Nephron (organoid): ENCODE data around the gene XKR7.

Source experiments
- H3K27ac Mint-ChIP-seq, 3 experiments: 2 replicates each; pipeline ENCODE4 v1.8.0; 2020; ENCODE audit warnings: mixed read lengths in 3 of 3, mild to moderate bottlenecking in 2 of 3, moderate library complexity in 1 of 3
- H3K27me3 Mint-ChIP-seq: 2 replicates; pipeline ENCODE4 v1.8.0; 2021; ENCODE audit warnings: low read depth, mild to moderate bottlenecking, moderate library complexity, mixed read lengths
- H3K36me3 Mint-ChIP-seq: 2 replicates; pipeline ENCODE4 v1.8.0; 2020; ENCODE audit warnings: low read depth, mixed read lengths
- H3K4me1 Mint-ChIP-seq: 2 replicates; pipeline ENCODE4 v1.8.0; 2020; ENCODE audit warnings: mixed read lengths
- H3K4me3 Mint-ChIP-seq, 3 experiments: 2 replicates each; pipeline ENCODE4 v1.8.0; 2020; ENCODE audit warnings: mild to moderate bottlenecking in 3 of 3, mixed read lengths in 3 of 3, moderate library complexity in 2 of 3
- H3K9me3 Mint-ChIP-seq: 2 replicates; pipeline ENCODE4 v1.8.0; 2020; ENCODE audit warnings: mixed read lengths
- CTCF ChIP-seq, 3 experiments: fragments of 200-600 bp; sonication (generic); IDR thresholded peaks; one replicate each; pipeline ENCODE4 v1.5.0; 2021; ENCODE audit warnings: antibody characterized with exemption in 3 of 3; ENCODE audit not compliant: unreplicated experiment in 3 of 3

Gene XKR7

DNA sequence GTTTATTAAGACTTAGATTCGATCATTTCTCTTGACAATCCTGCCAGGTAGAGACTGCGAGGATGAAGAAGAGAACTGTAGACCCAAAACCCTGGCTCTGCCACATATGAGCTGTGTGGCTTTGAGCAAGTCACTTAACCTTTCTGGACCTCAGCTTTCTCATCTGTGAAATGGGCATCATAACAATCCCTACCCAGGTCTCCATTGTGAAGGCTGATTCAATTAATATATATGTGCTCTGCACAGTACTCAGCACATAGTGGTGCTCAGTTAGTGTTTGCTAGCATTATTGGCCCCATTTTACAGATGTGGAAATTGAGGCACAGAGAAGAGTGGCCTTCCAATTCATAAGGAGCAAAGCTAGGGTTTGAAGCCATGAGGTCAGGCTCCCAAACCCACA is 7.9 kb downstream of the XKR7 start:
- no peak overlapping the region for H3K4me3 Mint-ChIP-seq
- no peak overlapping the region for H3K27ac Mint-ChIP-seq
- H3K4me1 Mint-ChIP-seq: peaks cover 4% of the 10 kb centered on the region
- H3K9me3 Mint-ChIP-seq: no peaks in the 10 kb centered on the region
- no peak for TF ChIP-seq CTCF (IDR thresholded peaks at IDR 0.05; ENCODE audit: unreplicated experiment in 3 of 3)
- H3K36me3 Mint-ChIP-seq: no peaks in the 10 kb centered on the region
- H3K27me3 Mint-ChIP-seq: peaks cover 34% of the 10 kb centered on the region

DNA sequence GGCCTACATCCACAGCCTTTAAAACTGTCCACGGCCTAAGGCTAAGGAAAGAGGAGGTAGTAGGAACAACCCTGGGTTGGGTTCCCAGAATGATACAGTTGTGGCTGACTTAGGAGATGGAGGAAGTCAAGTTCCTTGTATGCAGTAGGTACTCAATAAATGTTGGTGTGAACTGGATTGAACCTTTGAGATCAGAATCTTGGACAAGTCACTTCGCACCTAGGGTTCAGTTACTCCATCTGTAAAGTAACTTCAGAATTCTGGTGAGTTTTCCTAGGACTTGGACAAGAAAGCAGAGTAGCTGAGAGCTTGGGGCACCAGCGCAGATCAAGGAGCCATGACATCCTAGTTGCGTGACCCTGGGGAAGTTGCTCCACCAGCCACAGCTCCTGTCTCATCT is 9.1 kb downstream of the XKR7 start:
- Mint-ChIP-seq H3K9me3 (no peaks in the 10 kb centered on the region), H3K27ac (no peak overlapping the region), H3K4me3 (no peak overlapping the region), H3K36me3 (no peaks in the 10 kb centered on the region), H3K4me1 (peaks cover 4% of the 10 kb centered on the region), H3K27me3 (peaks cover 31% of the 10 kb centered on the region)
- TF ChIP-seq CTCF (IDR thresholded peaks at IDR 0.05; ENCODE audit: unreplicated experiment in 3 of 3): no peak

DNA sequence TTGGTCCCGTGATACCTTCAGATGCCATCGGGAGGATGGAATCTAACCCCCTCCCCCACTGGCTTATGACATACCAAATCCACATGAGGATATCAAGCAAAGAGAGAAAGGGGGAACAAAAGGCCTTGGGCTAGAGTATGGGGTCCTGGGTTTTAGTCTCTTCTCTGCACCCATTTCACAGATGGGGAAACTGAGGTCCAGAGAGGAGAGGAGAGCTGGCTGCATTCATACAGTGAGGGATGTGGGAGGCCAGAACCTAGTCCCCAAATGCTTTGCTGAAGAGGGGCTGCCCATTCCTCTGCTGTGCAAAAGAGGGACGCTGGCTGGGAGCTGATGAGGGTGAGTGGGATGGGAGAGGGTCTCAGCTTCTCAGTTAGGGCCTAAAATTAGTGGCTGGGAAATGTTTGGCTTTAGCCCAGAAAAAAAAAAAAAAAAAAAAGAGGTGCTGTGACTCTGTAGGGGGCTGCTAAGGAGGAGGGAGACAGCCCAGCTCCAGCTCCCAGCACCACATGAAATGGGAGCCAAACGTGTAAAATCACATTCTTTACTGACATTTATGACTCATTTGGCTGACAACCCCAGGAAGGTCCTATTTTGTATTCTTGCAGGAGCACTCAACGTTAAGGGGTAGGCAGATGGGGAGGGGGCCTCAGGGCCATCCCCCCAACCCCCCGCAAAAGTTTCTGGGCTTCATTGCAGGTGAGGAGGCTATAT is 11.9 kb downstream of the XKR7 start:
- Mint-ChIP-seq H3K27ac (no peak overlapping the region), H3K27me3 (peaks cover 14% of the 10 kb centered on the region), H3K4me3 (no peak overlapping the region), H3K9me3 (no peaks in the 10 kb centered on the region), H3K36me3 (no peaks in the 10 kb centered on the region), H3K4me1 (peaks cover 4% of the 10 kb centered on the region)
- TF ChIP-seq CTCF (IDR thresholded peaks at IDR 0.05; ENCODE audit: unreplicated experiment in 3 of 3): no peak

GRCh38 chr20:31981784-31982183 is 13.8 kb downstream of the XKR7 start:
- no peak overlapping the region for H3K27ac Mint-ChIP-seq
- TF ChIP-seq CTCF (IDR thresholded peaks at IDR 0.05; ENCODE audit: unreplicated experiment in 3 of 3): no peak
- peaks cover 4% of the 10 kb centered on the region for H3K4me1 Mint-ChIP-seq
- no peaks in the 10 kb centered on the region for H3K36me3 Mint-ChIP-seq
- H3K9me3 Mint-ChIP-seq: no peaks in the 10 kb centered on the region
- peaks cover 8% of the 10 kb centered on the region for H3K27me3 Mint-ChIP-seq
- H3K4me3 Mint-ChIP-seq: no peak overlapping the region

- H3K27me3 Mint-ChIP-seq: peaks cover 13% of the 10 kb centered on the region
- no peaks in the 10 kb centered on the region for H3K9me3 Mint-ChIP-seq
- H3K27ac Mint-ChIP-seq: no peak overlapping the region
- H3K36me3 Mint-ChIP-seq: no peaks in the 10 kb centered on the region
- H3K4me1 Mint-ChIP-seq: peaks cover 8% of the 10 kb centered on the region
- TF ChIP-seq CTCF (IDR thresholded peaks at IDR 0.05; ENCODE audit: unreplicated experiment in 3 of 3): no peak
- no peak overlapping the region for H3K4me3 Mint-ChIP-seq
Measured at GRCh38 chr20:31984981-31985471, 17.1 kb downstream of the XKR7 start.

GRCh38 chr20:31987744-31988143 is 19.8 kb downstream of the XKR7 start:
- peaks cover 8% of the 10 kb centered on the region for H3K4me1 Mint-ChIP-seq
- H3K27me3 Mint-ChIP-seq: peaks cover 26% of the 10 kb centered on the region
- no peaks in the 10 kb centered on the region for H3K36me3 Mint-ChIP-seq
- no peak for TF ChIP-seq CTCF (IDR thresholded peaks at IDR 0.05; ENCODE audit: unreplicated experiment in 3 of 3)
- no peak overlapping the region for H3K27ac Mint-ChIP-seq
- H3K4me3 Mint-ChIP-seq: no peak overlapping the region
- H3K9me3 Mint-ChIP-seq: no peaks in the 10 kb centered on the region
